Activated CD4-positive, alpha-beta T cell treated with anti-CD3 and anti-CD28 coated beads, Interleukin-2, amount 50 U/mL, for 1 hour (primary cell): ENCODE data around the gene ADGRG1.
A peak's percentile ranks its signal among the peaks of the same experiment; 100 is the strongest.
"Not testable (repeated sequence)": the region's sequence is repeated elsewhere in the genome, so short reads cannot be mapped to it uniquely, and the experiment has no call there.

Experiments used
- DNase-seq: peaks from one replicate; pipeline ENCODE4 v3.0.0-alpha.2; 2020

Gene ADGRG1

GRCh38 chr16:57628008-57628781 is at the start of gene ADGRG1:
Gene ADGRG1 (plus strand): TSS chr16:57628630. CDS start chr16:57650288, 21,658 bp downstream.
- DNase-seq, result no peak

GRCh38 chr16:57579361-57579665 is 49.1 kb upstream of the ADGRG1 start:
- DNase-seq, result no peak

- DNase-seq, result no peak
Observed at GRCh38 chr16:57585051-57585687, 43.3 kb upstream of the ADGRG1 start.

GRCh38 chr16:57588831-57589230 is 39.6 kb upstream of the ADGRG1 start:
- DNase-seq, result no peak

GRCh38 chr16:57589374-57589773 is 39.1 kb upstream of the ADGRG1 start:
- DNase-seq, result no peak

GRCh38 chr16:57590654-57591085 is 37.8 kb upstream of the ADGRG1 start:
- DNase-seq, result no peak

- peak; percentile 56 for DNase-seq
Observed at GRCh38 chr16:57591086-57591869, 37.2 kb upstream of the ADGRG1 start.

- DNase-seq, result no peak
Observed at GRCh38 chr16:57591870-57592485, 36.5 kb upstream of the ADGRG1 start.

- DNase-seq, result peak; percentile 45
Observed at GRCh38 chr16:57592591-57593003, 35.8 kb upstream of the ADGRG1 start.

GRCh38 chr16:57593021-57593420 is 35.4 kb upstream of the ADGRG1 start:
- no peak for DNase-seq

- no peak for DNase-seq
Observed at GRCh38 chr16:57593990-57594389, 34.4 kb upstream of the ADGRG1 start.

- DNase-seq, result no peak
Observed at GRCh38 chr16:57594531-57595031, 33.8 kb upstream of the ADGRG1 start.

GRCh38 chr16:57596234-57596633 is 32.2 kb upstream of the ADGRG1 start:
- DNase-seq, result not testable (repeated sequence)

GRCh38 chr16:57598437-57598836 is 30.0 kb upstream of the ADGRG1 start:
- DNase-seq, result no peak

- no peak for DNase-seq
Observed at GRCh38 chr16:57600048-57600835, 28.2 kb upstream of the ADGRG1 start.

- no peak for DNase-seq
Observed at GRCh38 chr16:57600952-57601580, 27.4 kb upstream of the ADGRG1 start.

GRCh38 chr16:57601801-57602478 is 26.5 kb upstream of the ADGRG1 start:
- DNase-seq, result peak; percentile 30

GRCh38 chr16:57603115-57604024 is 25.1 kb upstream of the ADGRG1 start:
- no peak for DNase-seq

GRCh38 chr16:57604177-57604576 is 24.3 kb upstream of the ADGRG1 start:
- DNase-seq, result no peak
